Thoracic aorta (tissue), 2 donors: ENCODE data around the gene RPL4. TPM values are rescaled to one million over a fixed set of nuclear protein-coding genes. Genes with fewer than 3 reads are reported as not detected.
A peak's percentile ranks its signal among the peaks of the same experiment; 100 is the strongest.
"Not testable (repeated sequence)": the region's sequence is repeated elsewhere in the genome, so short reads cannot be mapped to it uniquely, and the experiment has no call there.

Experiments
- ATAC-seq: fragments of 150-250 bp; one replicate; pipeline ENCODE4 v1.8.0; 2017; ENCODE audit warnings: low read depth; ENCODE audit not compliant: insufficient number of reproducible peaks, low FRiP score
- DNase-seq: peaks from one replicate; pipeline ENCODE4 v3.0.0-alpha.2; 2020; ENCODE audit warnings: low spot score
- H3K27ac ChIP-seq, 2 donors: fragments of 200-600 bp; sonication (generic); 1 replicate in 1 of 2; 2 replicates in 1 of 2; pipeline ENCODE4 v1.5.1; 2016; ENCODE audit warnings: mild to moderate bottlenecking in 2 of 2, moderate library complexity in 2 of 2
- H3K27me3 ChIP-seq: fragments of 200-600 bp; sonication (generic); replicated peaks from 2 replicates; pipeline ENCODE4 v1.6.0; 2016; ENCODE audit warnings: mild to moderate bottlenecking; ENCODE audit not compliant: insufficient read depth
- H3K36me3 ChIP-seq: fragments of 200-600 bp; sonication (generic); one replicate; pipeline ENCODE4 v1.5.1; 2016
- H3K4me1 ChIP-seq, 2 donors: fragments of 200-600 bp; sonication (generic); 1 replicate in 1 of 2; 2 replicates in 1 of 2; pipeline versions ENCODE4 v1.5.1 to v1.6.0; 2016; ENCODE audit warnings: low read depth in 2 of 2, mild to moderate bottlenecking in 1 of 2; ENCODE audit not compliant: control insufficient read depth in 1 of 2
- H3K4me3 ChIP-seq: fragments of 200-600 bp; sonication (generic); 2 replicates; pipeline ENCODE4 v1.5.1; 2016; ENCODE audit warnings: mild to moderate bottlenecking
- H3K9me3 ChIP-seq: fragments of 200-600 bp; sonication (generic); 2 replicates; pipeline ENCODE4 v1.5.1; 2016
- CTCF ChIP-seq: fragments of 200-600 bp; sonication (generic); IDR thresholded peaks from one replicate; pipeline ENCODE4 v1.5.1; 2019; ENCODE audit warnings: antibody characterized with exemption
- total RNA-seq, 2 donors: library from RNA; depleted of rRNA; stranded (reverse); fragments of >200 nt; gene quantifications; one replicate each; pipeline versions ENCODE4 v1.1.0 to v1.2.3, GENCODE V29; 2016

Gene RPL4
- total RNA-seq, 2 donors from 2014 or later: 1,880 to 3,413 TPM

- no peak for TF ChIP-seq CTCF
- Histone ChIP-seq H3K27me3 (no peaks in the 10 kb centered on the region), H3K4me3 (no peak overlapping the region), H3K27ac (no peak overlapping the region), H3K4me1 (no peaks in the 10 kb centered on the region), H3K36me3 (no peaks in the 10 kb centered on the region), H3K9me3 (no peaks in the 10 kb centered on the region)
- no peak for ATAC-seq
- no peak for DNase-seq
Observed at GRCh38 chr15:66476535-66476934, 28.1 kb downstream of the RPL4 start.

GRCh38 chr15:66474963-66475362, 29.7 kb downstream of the RPL4 start:
- Histone ChIP-seq H3K4me3 (no peak overlapping the region), H3K4me1 (no peaks in the 10 kb centered on the region), H3K36me3 (no peaks in the 10 kb centered on the region), H3K27ac (no peak overlapping the region), H3K9me3 (no peaks in the 10 kb centered on the region), H3K27me3 (no peaks in the 10 kb centered on the region)
- TF ChIP-seq CTCF: no peak
- ATAC-seq: no peak
- no peak for DNase-seq

GRCh38 chr15:66474135-66474534, 30.5 kb downstream of the RPL4 start:
- ATAC-seq (no peak), DNase-seq (no peak)
- Histone ChIP-seq H3K36me3 (no peaks in the 10 kb centered on the region), H3K27ac (no peak overlapping the region), H3K9me3 (no peaks in the 10 kb centered on the region), H3K4me3 (no peak overlapping the region), H3K27me3 (no peaks in the 10 kb centered on the region), H3K4me1 (no peaks in the 10 kb centered on the region)
- TF ChIP-seq CTCF: no peak

DNA sequence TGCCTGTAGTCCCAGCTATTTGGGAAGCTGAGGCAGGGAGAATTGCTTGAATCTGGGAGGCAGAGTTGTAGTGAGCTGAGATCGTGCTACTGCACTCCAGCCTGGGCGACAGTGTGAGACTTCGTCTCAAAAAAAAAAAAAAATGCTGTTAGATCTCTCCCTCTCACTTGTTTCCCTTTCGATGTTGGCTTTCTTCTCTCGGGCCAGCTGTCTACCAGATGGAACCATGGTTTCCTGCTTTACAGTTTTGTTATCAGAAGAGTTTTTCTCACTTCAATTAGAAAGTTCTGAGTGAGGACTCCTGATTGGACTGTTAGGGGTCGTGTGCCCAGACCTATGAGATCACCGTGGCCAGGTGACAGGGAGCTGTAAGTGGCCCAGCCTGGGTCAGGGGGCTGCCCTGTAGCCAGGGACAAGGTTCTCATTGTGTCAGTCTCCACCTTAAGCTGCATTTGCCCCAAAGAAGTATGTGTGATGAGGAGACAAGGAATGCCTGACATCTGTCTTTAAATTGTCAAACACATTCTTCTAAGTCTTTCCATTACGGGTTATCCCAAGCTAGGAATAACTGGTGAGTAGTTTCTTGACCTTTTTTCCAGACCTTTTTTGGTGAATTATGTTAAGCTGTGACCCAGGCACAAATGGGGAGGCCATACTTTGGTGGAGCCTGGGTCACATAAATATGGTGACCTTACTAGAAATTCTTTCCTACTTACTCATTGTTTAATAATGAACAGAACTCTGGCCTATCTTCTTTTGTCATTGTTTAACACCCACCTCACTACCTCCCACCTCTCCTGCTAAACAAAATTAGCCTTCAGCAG, 32.3 kb downstream of the RPL4 start:
- no peak for ATAC-seq
- no peak for TF ChIP-seq CTCF
- no peaks in the 10 kb centered on the region for H3K27me3 ChIP-seq
- H3K9me3 ChIP-seq: no peaks in the 10 kb centered on the region
- H3K36me3 ChIP-seq: no peaks in the 10 kb centered on the region
- no peak overlapping the region for H3K4me3 ChIP-seq
- no peaks in the 10 kb centered on the region for H3K4me1 ChIP-seq
- peak overlapping the region in 1 of 2 donors; percentile 39 for H3K27ac ChIP-seq
- no peak for DNase-seq

GRCh38 chr15:66470825-66471224, 33.8 kb downstream of the RPL4 start:
- not testable (repeated sequence) for H3K27ac ChIP-seq, H3K4me1 ChIP-seq, DNase-seq, ATAC-seq, H3K4me3 ChIP-seq, H3K9me3 ChIP-seq, H3K36me3 ChIP-seq, H3K27me3 ChIP-seq

GRCh38 chr15:66467162-66468040, 37.3 kb downstream of the RPL4 start:
- H3K4me3 ChIP-seq, H3K27me3 ChIP-seq, DNase-seq, ATAC-seq, H3K36me3 ChIP-seq, H3K27ac ChIP-seq, H3K9me3 ChIP-seq, H3K4me1 ChIP-seq: not testable (repeated sequence)

- H3K27ac ChIP-seq, H3K27me3 ChIP-seq, DNase-seq, H3K9me3 ChIP-seq, H3K36me3 ChIP-seq, ATAC-seq, H3K4me3 ChIP-seq, H3K4me1 ChIP-seq: not testable (repeated sequence)
Observed at GRCh38 chr15:66465294-66465693, 39.4 kb downstream of the RPL4 start.
